ENCODE data around the gene RNF169.

The RNF169 gene

DNA sequence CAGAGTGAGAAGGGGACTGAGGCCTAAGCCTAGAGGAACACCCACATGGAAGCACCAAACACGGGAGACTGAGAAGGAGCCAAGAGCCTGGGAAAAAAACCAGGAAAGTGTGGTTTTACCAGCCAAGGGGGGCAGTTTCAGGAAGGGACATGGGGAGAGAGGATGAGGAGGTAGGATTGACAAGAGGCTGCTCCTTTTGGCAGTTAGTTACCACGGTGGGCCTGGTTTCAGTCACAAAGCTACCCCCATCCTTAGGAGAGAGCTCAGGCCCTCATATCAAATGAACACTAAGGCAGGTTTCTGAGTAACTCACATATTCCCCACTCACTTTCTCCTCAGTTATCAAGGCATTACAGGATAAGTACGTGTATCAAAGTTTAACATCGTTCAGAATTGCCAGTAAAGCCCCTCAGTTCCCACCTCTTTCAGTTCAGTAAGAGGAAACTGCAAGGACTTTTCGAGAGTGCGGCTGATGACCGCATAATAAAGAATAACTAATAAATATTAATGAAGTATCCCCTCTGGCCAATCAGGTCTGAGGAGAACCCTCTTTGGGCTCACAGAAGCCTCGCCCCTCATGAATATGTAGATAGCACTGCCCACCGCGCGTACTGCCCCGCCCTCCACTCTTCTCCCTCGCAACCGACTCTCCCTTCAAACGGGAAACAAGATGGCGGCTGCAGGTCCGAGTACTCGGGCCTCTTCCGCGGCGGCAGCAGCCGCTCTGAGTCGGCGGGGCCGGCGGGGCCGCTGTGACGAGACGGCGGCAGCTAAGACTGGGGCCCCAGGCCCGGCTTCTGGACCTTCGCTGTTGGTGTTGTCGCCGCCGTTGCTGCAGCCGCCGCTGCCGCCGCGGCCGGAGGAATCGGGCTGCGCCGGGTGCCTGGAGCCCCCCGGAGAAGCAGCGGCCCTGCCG lies at the start of gene RNF169:
RNF169 (plus strand) TSS at position 639 of the 916 bp plus-strand sequence; CDS start at position 671, 32 bp downstream.
- DNase-seq (ENCODE audit: low read depth in 2 of 2) = peak; percentile 77 to 83

DNA sequence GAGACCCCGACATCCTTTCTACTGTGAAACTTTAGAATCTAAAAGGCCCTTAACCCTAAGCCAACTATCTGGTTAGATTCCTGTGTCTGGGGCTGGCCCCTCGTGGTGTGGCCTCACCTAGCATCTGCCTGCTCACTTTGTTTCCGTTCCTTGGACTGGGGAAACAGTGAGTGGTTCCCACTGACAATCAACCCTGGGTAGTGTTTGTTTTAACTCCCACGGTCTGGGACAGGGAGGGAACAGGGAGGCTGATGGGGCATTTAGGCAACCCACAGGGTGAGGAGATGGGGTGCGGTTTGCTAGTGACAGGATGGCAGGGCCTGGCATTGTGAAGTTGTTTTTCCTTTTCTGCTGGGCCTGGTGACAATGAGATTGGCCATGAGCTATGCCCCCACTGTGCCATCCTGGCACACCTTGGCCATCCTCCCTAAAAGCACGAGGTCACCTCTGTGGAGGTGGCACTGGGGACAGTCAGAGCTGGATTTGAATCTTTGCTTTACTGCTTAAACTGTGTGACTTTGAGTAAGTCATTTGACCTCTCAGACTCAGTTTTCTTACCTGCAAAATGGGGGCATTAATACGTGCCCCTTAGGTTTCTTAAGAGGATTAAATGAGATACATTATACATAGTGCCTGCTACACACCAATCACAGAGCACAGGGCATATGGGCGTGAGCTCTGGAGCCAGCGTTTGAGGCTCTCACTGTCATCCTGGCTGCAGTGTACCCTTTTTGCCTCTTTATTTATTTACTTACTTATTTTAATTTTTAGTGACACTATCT lies 48.8 kb upstream of the RNF169 start:
- DNase-seq (ENCODE audit: low read depth in 2 of 2) = no peak

DNA sequence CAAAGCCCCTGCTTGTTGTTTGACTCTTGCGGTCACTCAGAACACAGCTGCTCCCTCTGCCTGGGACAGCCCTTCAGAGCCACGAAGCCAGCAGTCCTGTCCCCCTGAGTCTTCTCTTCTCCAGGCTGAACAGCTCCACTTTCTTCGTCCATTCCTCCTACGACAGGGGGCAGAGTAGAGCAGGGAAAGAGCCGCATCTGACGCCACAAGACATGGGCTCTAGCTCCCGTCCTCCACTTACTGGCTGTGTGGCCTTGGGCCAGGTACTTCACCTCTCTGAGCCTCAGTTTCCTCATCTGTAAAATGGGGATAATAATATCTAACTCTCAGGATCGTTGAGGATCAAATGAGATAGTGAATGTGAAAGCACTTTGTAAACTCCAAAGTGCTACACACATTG lies 47.3 kb upstream of the RNF169 start:
- no peak for DNase-seq (ENCODE audit: low read depth in 2 of 2)

- no peak for DNase-seq (ENCODE audit: low read depth in 2 of 2)
These were observed 46.2 kb upstream of the RNF169 start for GRCh38 chr11:74702383-74703007.

GRCh38 chr11:74703211-74703610 lies 45.4 kb upstream of the RNF169 start:
- DNase-seq (ENCODE audit: low read depth in 2 of 2) = no peak

DNA sequence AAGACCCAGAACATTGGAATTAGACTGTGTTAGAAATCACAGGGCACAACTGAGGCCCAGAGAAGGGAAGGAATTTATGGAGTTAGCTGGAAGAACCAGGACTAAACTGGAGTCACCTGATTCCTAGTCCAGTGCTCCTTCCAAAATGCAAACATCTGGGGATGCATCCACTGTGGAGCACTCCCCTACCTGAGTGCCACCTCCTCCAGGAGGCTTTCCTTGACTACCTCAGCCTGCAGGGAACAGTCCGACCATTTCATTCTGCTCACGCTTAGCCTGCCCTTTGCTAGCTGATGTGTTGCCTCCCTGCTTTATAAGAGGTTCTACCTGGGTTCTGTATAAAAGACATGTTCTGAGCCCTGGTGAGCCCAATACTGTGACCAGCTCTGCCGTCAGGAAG lies 41.5 kb upstream of the RNF169 start:
- DNase-seq (ENCODE audit: low read depth in 2 of 2) = no peak

- no peak for DNase-seq (ENCODE audit: low read depth in 2 of 2)
These were observed 40.8 kb upstream of the RNF169 start for GRCh38 chr11:74707602-74708510.

DNA sequence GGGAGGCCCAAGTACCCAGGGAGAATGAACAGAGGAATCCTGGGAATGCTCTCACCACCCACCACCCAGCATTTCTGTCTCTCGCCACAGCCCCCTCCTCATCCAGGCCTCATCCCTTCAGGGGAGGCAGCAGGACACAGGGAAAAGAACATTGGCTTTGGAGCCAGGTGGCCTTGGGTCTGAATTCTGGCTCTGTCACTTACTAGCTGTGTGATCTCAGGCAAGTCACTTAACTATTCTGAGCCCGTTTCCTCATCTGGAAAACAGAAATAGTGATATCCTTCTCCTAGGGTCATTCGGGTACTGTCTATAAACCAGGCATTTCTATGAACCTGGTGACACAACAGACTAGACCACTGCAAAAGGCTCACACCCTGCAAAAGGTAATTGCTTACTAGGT lies 39.5 kb upstream of the RNF169 start:
- DNase-seq (ENCODE audit: low read depth in 2 of 2) = no peak

DNA sequence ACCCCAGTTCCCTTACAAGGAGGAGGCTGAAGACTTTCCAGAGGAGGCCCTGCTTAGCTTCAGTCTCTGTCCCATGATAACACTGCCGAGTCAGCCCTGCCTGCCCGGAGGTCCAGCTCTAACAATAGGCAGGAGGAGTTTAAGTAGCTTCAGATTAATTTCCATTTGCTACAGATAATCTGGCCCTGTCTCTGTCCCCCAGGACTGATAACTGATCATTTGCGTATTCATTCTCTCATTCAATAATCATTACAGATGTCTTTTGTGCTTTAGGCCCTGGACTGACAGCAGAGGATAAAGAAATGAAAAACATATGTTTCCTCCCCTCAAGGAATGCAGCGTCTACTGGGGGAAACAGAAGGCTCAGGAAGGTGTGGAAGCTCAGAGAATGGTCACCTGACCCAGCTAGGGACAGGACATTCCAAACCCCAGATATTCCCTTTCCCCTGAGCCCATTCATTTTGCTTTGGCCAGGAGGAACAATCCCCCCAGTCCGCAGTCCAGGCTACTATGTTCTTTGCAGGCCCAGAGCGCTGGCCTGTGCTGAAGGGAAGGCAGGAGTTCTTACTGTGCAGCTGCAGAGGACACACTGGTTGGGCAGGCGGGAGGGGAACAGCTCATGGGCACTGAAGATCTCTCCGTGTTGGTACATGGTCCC lies 38.2 kb upstream of the RNF169 start:
- DNase-seq (ENCODE audit: low read depth in 2 of 2) = no peak

GRCh38 chr11:74713686-74714085 lies 35.0 kb upstream of the RNF169 start:
- DNase-seq (ENCODE audit: low read depth in 2 of 2) = no peak

DNA sequence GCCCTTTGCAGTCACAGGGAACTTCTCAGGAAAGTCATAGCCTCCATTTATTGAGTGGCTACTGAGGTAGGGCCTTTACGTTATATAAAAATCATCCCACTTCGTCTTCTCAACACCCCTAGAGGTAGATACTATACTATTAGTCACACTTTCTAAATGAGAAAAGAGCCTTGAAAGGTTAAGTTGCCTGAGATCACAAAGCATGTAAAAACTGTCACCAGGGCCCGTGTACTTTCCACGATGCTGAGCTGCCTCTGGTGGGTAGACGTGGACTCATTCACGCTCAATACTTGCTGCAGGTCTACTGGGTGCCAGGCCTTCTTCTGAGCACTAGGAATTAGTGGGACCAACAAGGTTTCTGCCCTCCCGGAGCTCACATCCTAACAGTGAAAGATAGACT lies 33.7 kb upstream of the RNF169 start:
- no peak for DNase-seq (ENCODE audit: low read depth in 2 of 2)

DNA sequence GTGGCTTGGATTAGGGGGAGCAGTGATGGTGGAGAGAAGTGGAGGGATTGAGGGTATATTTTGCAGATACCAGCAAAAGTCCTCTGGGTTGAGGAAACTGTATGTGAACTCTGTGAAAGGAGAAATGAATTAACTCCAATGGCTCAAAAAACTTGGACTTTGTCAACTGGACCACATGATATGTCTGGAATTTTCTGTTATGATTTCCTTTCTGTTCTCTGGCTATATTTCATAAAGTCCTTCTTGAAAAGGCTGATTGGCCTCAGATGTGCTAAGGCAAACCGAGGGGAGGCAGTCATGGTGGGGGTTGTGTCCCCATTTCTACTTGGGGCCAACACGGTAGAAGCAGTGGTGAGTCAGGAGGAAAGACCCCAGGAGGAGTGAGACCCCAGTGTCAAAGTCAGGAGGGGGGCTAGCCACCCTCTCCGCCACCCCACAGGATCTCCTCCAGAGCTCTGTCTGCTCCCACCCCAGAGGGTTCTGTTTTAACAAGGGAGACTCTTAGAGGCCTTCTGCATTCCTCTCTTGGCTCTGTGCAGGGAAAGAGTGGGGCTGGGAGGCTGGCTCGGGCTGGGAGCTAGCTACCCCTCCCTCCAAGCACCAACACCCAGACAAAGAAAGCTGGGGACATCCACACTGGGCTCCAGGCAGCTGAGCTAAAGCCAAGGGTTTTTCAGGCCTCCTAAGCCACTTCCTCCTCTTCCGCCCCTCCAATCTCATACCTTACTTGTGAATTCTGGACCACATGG lies 31.3 kb upstream of the RNF169 start:
- no peak for DNase-seq (ENCODE audit: low read depth in 2 of 2)

DNA sequence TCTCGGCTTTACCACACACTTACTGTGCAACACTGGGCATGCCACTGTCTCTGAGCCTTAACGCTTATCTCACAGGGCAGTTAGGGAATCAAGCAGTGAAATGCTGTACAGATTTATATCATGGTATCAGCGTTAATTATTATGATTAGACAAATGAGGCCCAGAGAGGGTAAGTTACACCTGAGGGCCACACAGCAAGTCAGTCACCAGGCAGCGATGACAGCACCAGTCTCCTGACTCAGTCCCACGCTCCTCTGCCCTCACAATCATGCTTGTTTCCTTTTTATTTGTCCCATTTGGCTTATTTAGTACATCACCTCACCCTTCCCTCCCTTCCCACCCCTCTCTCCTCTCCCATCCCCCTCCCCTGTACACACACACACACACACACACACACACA lies 29.6 kb upstream of the RNF169 start:
- DNase-seq (ENCODE audit: low read depth in 2 of 2) = no peak

GRCh38 chr11:74720596-74721478 lies 27.8 kb upstream of the RNF169 start:
- no peak for DNase-seq (ENCODE audit: low read depth in 2 of 2)

DNA sequence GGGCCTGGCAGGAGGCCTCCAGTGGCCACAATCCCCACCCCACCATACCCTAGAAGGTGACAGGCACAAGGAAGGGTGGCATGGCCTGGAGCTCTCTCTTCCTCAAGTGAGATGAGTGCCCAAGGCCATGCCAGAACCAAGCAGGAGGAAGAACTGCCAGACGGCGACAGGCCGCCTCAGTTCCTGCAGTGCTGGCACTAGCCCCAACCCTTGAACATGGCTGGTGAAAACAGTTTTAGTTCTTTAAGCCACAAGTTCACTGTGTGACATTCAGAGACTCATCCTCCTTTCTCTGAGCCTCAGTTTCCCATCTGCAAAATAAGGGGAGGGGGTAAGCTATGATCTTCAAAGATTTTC lies 27.2 kb upstream of the RNF169 start:
- no peak for DNase-seq (ENCODE audit: low read depth in 2 of 2)

DNA sequence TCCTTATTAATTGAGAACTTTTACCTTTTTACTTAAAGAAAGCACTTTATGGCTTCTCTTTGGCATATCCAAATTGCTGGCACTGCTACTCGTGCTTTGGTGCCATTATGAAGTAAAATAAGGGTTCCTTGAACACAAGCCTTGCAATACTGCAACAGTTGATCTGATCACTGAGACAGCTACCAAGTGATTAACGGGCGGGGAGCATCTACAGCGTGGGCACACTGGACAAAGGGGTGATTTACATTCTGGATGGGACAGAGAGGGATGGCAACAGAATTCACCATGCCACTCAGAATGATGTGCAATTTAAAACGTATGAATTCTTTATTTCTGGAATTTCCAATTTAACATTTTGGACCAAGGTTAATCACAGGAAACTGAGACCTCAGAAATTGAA lies 25.1 kb upstream of the RNF169 start:
- DNase-seq (ENCODE audit: low read depth in 2 of 2) = no peak

GRCh38 chr11:74725701-74726100 lies 22.9 kb upstream of the RNF169 start:
- no peak for DNase-seq (ENCODE audit: low read depth in 2 of 2)

- peak in 1 of 2 donors; percentile 10 for DNase-seq (ENCODE audit: low read depth in 2 of 2)
These were observed 22.0 kb upstream of the RNF169 start for GRCh38 chr11:74726547-74727182.

- no peak for DNase-seq (ENCODE audit: low read depth in 2 of 2)
These were observed 19.3 kb upstream of the RNF169 start for GRCh38 chr11:74729397-74729796.
